ENCODE results near the gene NR2F6.

Gene NR2F6

GRCh38 chr19:17263712-17264640, 18.3 kb upstream of the NR2F6 start:
- no peak for DNase-seq

- no peak for DNase-seq
Measured at GRCh38 chr19:17262557-17262956, 16.8 kb upstream of the NR2F6 start.

- DNase-seq = peak; percentile 37
Measured at GRCh38 chr19:17260842-17261325, 15.2 kb upstream of the NR2F6 start.

GRCh38 chr19:17259934-17260333, 14.2 kb upstream of the NR2F6 start:
- DNase-seq = no peak

- no peak for DNase-seq
Measured at GRCh38 chr19:17259118-17259780, 13.5 kb upstream of the NR2F6 start.

- DNase-seq = no peak
Measured at GRCh38 chr19:17256130-17256529, 10.4 kb upstream of the NR2F6 start.

- DNase-seq = no peak
Measured at GRCh38 chr19:17255150-17255621, 9.5 kb upstream of the NR2F6 start.

GRCh38 chr19:17254636-17255035, 8.9 kb upstream of the NR2F6 start:
- DNase-seq = no peak

- DNase-seq = no peak
Measured at GRCh38 chr19:17249887-17250548, 4.3 kb upstream of the NR2F6 start.

- no peak for DNase-seq
Measured at GRCh38 chr19:17248011-17248776, 2.5 kb upstream of the NR2F6 start.

GRCh38 chr19:17246681-17247425, 1.1 kb upstream of the NR2F6 start:
- DNase-seq = no peak

GRCh38 chr19:17244618-17245534, 843 bp downstream of the NR2F6 start:
- no peak for DNase-seq

GRCh38 chr19:17243830-17244617, 1.7 kb downstream of the NR2F6 start:
- DNase-seq = no peak

GRCh38 chr19:17243211-17243829, 2.4 kb downstream of the NR2F6 start:
- DNase-seq = no peak

GRCh38 chr19:17242431-17243208, 3.1 kb downstream of the NR2F6 start:
- DNase-seq = no peak

- no peak for DNase-seq
Measured at GRCh38 chr19:17240826-17241399, 4.8 kb downstream of the NR2F6 start.

- DNase-seq = no peak
Measured at GRCh38 chr19:17240062-17240752, 5.5 kb downstream of the NR2F6 start.

Data from NCI-H1436 treated with DMSO at 0.1 percent for 48 hours (cell line).